ENCODE results near the gene C19orf38. TPM values are rescaled to one million over a fixed set of nuclear protein-coding genes. Genes with fewer than 3 reads are reported as not detected.

The C19orf38 gene
- total and polyA plus RNA-seq, 8 donors: 0.92 to 2.2 (median 1.2) TPM; not detected in 3

GRCh38 chr19:10878253-10878652, 30.0 kb downstream of the C19orf38 start:
- 68 to 86% (median 77%) methylated on average over 3 of the region's 3 CpGs for WGBS, 5 donors
- peak overlapping the region in 2 of 5 donors; percentile 41 to 69 for H3K27ac ChIP-seq
- intact Hi-C loops (cut with DNase I; ENCODE audit: low total_unique reads): loop anchor here (10.0 kb wide), 1 partner anchor 47 kb away; the partner anchor contains the start of genes TIMM29 and YIPF2
- peaks cover 0 to 6% (median 3%) of the 10 kb centered on the region in 4 donors for H3K36me3 ChIP-seq
- TF ChIP-seq POLR2A (IDR thresholded peaks at IDR 0.05): no peak
- DNase-seq: no peak
- H3K4me3 ChIP-seq: no peak overlapping the region
- H3K27me3 ChIP-seq: no peaks in the 10 kb centered on the region
- H3K9me3 ChIP-seq: no peaks in the 10 kb centered on the region
- H3K4me1 ChIP-seq: peaks cover 12 to 74% (median 56%) of the 10 kb centered on the region in 4 donors

DNA sequence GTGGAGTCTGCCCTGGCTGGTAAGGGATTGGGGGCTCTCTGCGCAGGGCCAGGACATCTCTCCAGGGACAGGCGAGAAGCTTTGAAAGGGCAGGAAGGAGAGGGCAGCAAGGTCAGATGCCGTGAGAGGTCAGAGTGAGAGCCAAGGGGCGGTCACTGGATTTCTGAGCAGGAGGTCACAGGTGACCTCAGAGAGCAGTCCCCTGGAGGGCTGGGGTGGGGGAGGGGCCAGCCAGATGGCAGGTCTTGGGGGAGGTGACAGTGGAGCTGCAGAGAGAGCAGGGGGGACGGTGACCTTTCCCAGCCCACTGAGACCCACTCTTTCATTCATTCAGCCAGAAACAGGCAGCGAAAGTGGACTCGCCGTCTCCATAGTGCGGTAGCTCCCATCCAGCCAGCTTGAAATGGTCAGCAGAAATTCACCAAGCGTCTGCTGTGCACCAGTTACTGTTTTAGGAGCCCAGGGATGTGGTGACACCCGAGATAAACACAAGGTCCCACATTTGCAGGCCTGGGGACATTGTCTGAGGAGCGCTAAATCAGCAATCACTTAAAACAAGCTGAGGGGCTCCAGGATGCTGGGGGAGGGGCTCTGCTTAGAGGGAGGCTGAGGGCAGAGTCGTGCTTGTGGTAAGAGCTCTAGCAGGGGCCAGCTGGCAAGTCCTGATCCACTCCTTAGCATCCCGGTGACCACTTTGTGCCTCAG, 33.3 kb downstream of the C19orf38 start:
- Histone ChIP-seq H3K36me3 (peaks cover 0 to 9% (median 3%) of the 10 kb centered on the region in 4 donors), H3K9me3 (no peaks in the 10 kb centered on the region), H3K27me3 (no peaks in the 10 kb centered on the region), H3K4me1 (peaks cover 9 to 76% (median 49%) of the 10 kb centered on the region in 4 donors), H3K4me3 (no peak overlapping the region), H3K27ac (no peak overlapping the region)
- 80 to 89% (median 82%) methylated on average over 14 of the region's 14 CpGs for WGBS, 5 donors
- intact Hi-C loops (cut with DNase I; ENCODE audit: low total_unique reads): no loop called here
- no peak for DNase-seq
- TF ChIP-seq POLR2A (IDR thresholded peaks at IDR 0.05): no peak

DNA sequence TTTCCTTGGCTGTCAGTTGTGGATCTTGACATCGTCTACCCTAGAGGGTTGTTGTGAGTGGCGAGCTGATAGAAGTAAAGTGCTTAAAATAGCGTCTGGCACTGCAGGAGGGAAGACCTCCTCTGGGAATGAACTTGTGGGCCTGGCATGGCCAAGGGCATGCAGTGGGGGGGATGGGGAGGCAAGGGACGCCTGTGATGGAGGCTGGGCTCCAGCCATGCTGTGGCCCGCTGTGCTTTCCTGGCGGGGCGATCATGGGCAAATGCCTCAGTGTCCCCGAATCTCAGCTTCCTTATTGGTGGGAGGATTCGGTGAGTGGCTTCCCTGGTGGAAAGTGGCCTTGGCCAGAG, 33.9 kb downstream of the C19orf38 start:
- peaks cover 0 to 9% (median 3%) of the 10 kb centered on the region in 4 donors for H3K36me3 ChIP-seq
- no peak for TF ChIP-seq POLR2AphosphoS5 (IDR thresholded peaks at IDR 0.05)
- TF ChIP-seq, protein P1, sequence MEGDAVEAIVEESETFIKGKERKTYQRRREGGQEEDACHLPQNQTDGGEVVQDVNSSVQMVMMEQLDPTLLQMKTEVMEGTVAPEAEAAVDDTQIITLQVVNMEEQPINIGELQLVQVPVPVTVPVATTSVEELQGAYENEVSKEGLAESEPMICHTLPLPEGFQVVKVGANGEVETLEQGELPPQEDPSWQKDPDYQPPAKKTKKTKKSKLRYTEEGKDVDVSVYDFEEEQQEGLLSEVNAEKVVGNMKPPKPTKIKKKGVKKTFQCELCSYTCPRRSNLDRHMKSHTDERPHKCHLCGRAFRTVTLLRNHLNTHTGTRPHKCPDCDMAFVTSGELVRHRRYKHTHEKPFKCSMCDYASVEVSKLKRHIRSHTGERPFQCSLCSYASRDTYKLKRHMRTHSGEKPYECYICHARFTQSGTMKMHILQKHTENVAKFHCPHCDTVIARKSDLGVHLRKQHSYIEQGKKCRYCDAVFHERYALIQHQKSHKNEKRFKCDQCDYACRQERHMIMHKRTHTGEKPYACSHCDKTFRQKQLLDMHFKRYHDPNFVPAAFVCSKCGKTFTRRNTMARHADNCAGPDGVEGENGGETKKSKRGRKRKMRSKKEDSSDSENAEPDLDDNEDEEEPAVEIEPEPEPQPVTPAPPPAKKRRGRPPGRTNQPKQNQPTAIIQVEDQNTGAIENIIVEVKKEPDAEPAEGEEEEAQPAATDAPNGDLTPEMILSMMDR (IDR thresholded peaks at IDR 0.05): no peak
- TF ChIP-seq EP300 (IDR thresholded peaks at IDR 0.05): no peak
- no peak for TF ChIP-seq POLR2A (IDR thresholded peaks at IDR 0.05)
- intact Hi-C loops (cut with DNase I; ENCODE audit: low total_unique reads): no loop called here
- H3K4me1 ChIP-seq: peaks cover 7 to 76% (median 47%) of the 10 kb centered on the region in 4 donors
- H3K27me3 ChIP-seq: no peaks in the 10 kb centered on the region
- no peak overlapping the region for H3K4me3 ChIP-seq
- DNase-seq: no peak
- 80 to 91% (median 90%) methylated on average over 7 to 9 of the region's 9 CpGs for WGBS, 5 donors
- no peak overlapping the region for H3K27ac ChIP-seq
- no peaks in the 10 kb centered on the region for H3K9me3 ChIP-seq

GRCh38 chr19:10884274-10884673, 36.1 kb downstream of the C19orf38 start:
- intact Hi-C loops (cut with DNase I; ENCODE audit: low total_unique reads): no loop called here
- H3K4me1 ChIP-seq: peaks cover 2 to 73% (median 33%) of the 10 kb centered on the region in 4 donors
- H3K9me3 ChIP-seq: no peaks in the 10 kb centered on the region
- peaks cover 0 to 9% (median 3%) of the 10 kb centered on the region in 4 donors for H3K36me3 ChIP-seq
- H3K27ac ChIP-seq: peak overlapping the region in 3 of 5 donors; percentile 3 to 64 (median 42)
- H3K27me3 ChIP-seq: no peaks in the 10 kb centered on the region
- 43 to 85% (median 75%) methylated on average over 2 of the region's 2 CpGs for WGBS, 5 donors
- peak in 1 of 2 donors; percentile 73 for DNase-seq
- TF ChIP-seq EP300 (IDR thresholded peaks at IDR 0.05) (no peak), POLR2A (IDR thresholded peaks at IDR 0.05) (no peak), POLR2AphosphoS5 (IDR thresholded peaks at IDR 0.05) (peak in 1 of 3 donors; percentile 37)
- TF ChIP-seq, protein P1 (IDR thresholded peaks at IDR 0.05): no peak
- no peak overlapping the region for H3K4me3 ChIP-seq

GRCh38 chr19:10885201-10886169, 37.3 kb downstream of the C19orf38 start:
- intact Hi-C loops (cut with DNase I; ENCODE audit: low total_unique reads): no loop called here
- WGBS, 5 donors: 73 to 84% (median 82%) methylated on average over 20 of the region's 20 CpGs
- DNase-seq: no peak
- H3K4me3 ChIP-seq: no peak overlapping the region
- no peaks in the 10 kb centered on the region for H3K9me3 ChIP-seq
- peaks cover 0 to 9% (median 3%) of the 10 kb centered on the region in 4 donors for H3K36me3 ChIP-seq
- TF ChIP-seq POLR2AphosphoS5 (IDR thresholded peaks at IDR 0.05) (no peak), EP300 (IDR thresholded peaks at IDR 0.05) (no peak), POLR2A (IDR thresholded peaks at IDR 0.05) (no peak)
- TF ChIP-seq, protein P1 (IDR thresholded peaks at IDR 0.05): no peak
- no peaks in the 10 kb centered on the region for H3K27me3 ChIP-seq
- peaks cover 0 to 67% (median 29%) of the 10 kb centered on the region in 4 donors for H3K4me1 ChIP-seq
- peak overlapping the region in 2 of 5 donors; percentile 17 to 64 for H3K27ac ChIP-seq
